Medulla oblongata (tissue), 1 donor: ENCODE data around the gene NARF.
"Not testable (repeated sequence)": the region's sequence is repeated elsewhere in the genome, so short reads cannot be mapped to it uniquely, and the experiment has no call there.

Experiments used
- DNase-seq: peaks from one replicate; pipeline ENCODE4 v3.0.0-alpha.2; 2015; ENCODE audit errors: extremely low spot score

Gene NARF

DNA sequence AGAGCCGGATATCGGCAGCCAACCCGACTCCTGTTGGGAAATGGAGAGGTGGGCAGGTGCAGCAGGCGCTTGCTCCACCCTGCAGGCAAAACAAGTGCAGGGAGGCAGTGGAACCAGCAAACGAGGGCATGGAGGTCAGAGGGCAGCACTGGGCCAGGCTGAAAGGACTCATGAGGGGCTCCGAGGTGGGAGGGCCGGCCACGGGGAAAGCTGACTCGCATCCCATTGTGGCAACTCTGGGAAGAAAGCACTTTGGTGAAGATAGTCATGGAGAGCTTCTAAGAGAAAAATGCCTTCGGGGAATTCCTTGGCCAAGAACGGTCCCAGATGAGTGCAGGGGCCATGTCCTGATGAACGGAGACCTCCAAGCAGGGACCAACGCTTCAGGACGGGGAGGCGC lies 12.4 kb upstream of the NARF start:
- no peak for DNase-seq

- no peak for DNase-seq
Observed at GRCh38 chr17:82446649-82447048, 11.9 kb upstream of the NARF start.

- DNase-seq: no peak
Observed at GRCh38 chr17:82447876-82448275, 10.7 kb upstream of the NARF start.

DNA sequence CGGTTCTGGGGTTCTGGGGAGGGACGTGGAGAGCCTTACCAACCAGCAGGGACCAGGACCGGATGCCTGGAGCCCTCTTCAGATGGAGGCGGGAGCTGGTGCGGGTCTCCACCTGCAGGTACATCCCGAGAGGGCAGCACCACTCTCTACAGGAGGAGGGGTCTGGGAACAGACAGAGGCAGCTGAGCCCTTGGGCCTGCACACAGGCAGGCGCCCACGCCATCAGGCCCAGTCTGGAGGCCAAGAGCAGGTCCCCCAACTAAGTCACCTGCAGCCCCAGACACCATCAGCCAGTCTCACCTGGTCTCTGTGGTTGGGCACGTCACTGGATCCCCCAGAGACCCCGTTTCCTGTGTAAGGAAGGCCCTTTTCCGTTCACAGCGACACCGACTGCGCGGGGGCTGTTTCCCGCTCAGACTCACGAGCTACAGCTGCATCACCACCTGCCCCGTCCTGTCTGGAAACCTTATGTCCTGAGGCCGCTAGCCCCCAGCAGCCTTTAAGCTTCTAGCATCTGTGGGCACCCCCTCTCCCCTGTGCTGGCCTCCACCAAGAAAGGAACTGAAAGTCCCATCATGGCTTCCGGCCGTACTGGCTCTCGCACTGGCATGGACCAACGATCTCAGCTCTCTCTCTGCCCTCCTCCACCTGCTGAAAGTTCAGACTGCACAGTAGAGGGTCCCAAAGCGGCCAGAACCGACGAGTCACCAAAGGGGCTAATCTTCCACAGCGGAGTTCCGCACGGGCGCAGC lies 9.2 kb upstream of the NARF start:
- DNase-seq: peak; percentile 38

DNA sequence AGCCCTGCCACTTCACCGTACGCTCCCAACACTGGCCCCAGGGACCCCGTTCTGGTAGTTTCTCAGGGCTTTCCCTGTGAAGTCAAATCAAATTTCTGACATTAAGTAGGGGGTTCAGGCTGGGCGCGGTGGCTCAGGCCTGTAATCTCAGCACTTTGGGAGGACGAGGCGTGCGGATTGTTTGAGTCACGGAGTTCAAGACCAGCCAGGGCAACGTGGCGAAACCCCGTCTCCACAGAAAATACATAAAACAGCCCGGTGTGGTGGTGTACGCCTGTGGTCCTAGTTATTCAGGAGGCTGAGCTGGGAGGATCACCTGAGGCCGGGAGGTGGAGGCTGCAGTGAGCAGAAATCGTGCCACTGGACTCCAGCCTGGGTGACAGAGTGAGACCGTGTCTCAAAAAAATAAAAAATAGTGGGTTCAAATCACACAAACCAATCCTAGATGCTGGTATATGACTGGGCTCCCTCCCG lies 8.6 kb upstream of the NARF start:
- DNase-seq: no peak

DNA sequence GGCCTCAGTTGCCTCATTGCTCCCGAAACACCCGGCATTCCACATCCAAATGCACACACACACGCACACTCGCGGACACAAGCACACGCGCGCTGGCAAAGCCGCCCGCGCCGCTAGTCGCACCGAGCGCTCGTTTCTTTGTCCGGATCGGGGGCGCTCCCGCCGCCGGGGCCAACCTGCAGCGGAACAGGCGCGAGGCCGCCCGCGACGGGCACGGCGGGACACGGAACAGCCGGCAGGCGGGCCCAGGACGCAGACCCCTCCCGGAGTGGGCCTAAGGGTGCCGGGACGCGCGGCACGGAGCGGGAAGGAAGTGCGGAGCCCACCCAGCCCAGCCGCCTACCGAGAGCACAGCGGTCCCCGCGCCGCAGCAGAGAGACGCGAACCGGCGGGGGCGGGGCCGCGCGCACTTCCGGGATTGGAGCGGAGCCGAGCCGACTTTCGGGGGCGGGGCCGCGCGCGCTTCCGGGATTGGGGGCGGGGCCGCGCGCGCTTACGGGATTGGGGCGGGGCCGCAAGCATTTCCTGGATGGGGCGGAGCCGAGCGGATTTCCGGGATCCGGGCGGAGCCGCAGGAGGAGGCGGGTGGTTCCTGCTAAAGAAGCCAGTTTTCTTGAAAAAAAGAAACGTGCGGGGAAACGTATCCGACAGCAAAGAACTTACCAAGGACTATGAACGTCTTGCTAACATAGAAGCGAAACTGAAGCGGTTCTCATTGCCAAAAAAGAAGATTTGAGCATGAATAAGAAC lies 8.0 kb upstream of the NARF start, which contains the start of gene CYBC1:
CYBC1 (minus strand) TSS at position 396 of the 750 bp plus-strand sequence. CDS start 1,498 bp downstream, outside the sequence.
- DNase-seq: peak; percentile 92

GRCh38 chr17:82452162-82452561 lies 6.4 kb upstream of the NARF start:
- no peak for DNase-seq

- DNase-seq: not testable (repeated sequence)
Observed at GRCh38 chr17:82453151-82453550, 5.4 kb upstream of the NARF start.

- not testable (repeated sequence) for DNase-seq
Observed at GRCh38 chr17:82453706-82454105, 4.8 kb upstream of the NARF start.

DNA sequence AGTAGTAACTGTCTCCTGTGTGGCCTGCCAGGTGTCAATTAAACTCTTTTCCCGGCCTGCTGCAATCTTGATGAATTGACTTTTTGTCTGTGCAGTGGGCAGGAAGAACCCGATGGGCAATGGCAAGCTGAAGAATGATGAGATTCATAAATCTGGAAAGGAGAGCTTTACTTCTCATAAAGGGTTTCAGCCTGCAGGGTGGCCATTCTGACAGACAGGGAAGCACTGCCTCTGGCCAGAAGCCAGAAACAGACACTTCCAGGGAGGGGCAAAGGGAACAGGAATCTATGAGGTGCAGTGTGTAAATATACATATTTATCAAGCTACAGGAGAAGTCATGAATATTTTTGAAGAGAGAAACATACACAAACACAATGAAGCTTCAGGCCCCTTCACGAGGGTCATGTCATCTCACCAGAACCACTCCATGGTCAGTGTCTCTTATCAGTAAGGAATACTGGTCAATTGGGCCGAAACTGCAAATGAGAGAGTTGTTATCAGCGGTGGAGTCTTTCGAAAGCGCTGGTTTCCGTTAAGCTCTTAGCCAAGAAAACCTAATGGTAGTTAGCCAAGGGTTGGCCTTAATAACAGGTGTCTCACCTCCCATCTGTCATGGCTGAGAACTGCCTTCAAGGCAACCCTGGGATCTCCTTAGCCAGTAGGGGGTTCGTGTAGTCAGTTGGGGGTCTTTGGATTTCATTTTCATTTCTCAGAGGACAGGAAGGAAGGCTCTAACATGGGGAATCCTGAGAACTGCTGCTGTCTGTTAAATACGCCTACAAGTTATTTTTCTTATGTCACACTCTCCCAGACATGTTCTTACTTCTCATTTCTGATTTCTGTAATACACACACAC lies 1.2 kb upstream of the NARF start:
- DNase-seq: peak; percentile 40

- peak; percentile 95 for DNase-seq
Observed at GRCh38 chr17:82457929-82458178, 687 bp upstream of the NARF start.

DNA sequence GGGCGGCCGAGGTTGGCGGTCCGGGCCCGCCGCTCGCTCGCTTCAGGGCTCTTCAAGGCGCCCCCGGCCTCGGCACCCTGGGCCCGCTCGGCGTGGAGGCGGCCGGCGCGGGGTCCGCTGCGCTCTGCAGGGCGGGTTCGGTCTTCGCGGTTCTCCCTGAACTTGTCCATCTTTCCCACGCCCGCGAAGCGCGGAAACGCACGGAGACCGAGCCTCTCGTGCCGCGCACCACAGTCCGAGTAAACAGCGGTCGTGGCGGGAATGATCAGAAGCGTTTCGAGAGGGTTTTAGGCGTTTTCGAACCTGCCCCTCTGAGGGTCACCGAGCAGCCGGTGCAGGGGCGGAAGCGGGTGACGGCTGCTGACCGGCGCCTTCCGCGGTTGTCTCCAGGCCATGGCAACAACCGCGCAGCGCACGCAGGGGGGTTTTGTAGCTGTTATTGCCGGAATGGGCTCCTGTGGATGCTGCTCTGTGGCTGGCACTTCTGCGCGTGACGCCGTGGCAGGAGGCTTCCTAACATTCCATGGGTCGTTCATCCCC lies 414 bp downstream of the NARF start:
- no peak for DNase-seq

DNA sequence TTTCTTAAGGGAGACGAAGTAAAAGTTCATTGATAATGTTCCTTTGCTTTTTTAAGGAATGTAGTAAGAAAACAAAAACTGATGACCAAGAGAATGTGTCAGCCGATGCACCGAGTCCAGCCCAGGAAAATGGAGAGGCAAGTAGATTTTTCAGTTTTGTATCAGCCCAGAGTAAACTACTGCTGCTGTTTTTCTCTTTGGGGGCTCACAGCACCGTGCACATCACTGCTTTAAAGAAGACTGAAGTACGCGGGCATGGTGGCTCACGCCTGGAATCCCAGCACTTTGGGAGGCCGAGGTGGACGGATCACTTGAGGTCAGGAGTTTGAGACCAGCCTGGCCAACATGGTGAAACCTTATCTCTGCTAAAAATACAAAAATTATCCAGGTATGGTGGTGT lies 1.4 kb downstream of the NARF start:
- not testable (repeated sequence) for DNase-seq

DNA sequence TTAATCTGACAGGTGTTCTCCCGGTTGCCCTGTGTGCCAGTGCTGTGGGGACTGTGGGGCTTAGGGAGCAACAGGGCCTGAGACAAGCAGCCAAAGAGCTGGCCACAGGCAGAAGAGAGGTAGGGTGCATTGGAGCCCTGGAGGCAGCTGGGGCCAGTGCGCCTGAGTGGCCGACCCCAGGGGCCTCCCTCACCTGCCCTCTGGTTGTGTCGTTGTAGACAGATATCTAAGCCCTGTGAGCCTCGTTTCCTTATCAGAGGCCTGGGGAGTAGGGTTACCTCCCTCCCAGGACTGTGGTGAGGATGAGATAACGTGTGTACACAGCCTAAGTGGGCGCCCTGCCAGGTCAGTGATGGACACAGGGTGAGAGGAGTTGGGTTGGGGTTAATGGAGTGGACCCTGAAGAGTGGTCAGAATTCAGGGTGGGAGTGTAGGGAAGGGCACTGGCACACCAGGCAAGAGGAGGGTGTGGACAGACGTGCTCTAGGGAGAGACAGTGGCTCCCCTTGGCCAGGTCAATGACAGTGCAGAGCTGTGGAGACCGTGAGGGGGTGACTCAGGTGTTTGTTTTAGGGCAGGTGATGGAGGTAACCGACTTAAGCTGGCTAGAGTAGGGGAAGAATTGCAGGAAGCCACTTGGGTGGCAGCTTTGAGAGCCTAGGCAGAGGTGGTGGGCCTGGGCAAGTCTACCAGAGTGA lies 3.4 kb downstream of the NARF start:
- no peak for DNase-seq

DNA sequence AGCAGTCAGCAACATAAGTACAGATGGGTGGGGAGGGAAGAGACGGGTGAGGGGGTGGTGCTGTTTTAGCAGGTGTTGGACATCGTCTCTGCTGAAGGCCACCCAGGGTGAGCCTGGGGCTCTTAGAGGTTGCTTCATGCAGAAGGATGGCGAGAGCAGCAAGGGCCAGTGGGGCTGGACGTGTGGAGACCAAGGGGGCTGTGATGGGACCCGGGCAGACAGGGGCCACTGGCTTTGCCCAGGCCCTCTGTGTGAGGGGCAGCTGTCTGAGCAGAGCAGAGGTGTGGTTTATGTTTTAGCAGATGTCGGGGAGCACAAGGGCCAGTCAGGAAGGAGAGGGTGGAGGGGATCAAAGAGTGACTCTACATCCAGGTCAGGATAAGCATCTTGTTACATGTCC lies 4.8 kb downstream of the NARF start:
- no peak for DNase-seq

DNA sequence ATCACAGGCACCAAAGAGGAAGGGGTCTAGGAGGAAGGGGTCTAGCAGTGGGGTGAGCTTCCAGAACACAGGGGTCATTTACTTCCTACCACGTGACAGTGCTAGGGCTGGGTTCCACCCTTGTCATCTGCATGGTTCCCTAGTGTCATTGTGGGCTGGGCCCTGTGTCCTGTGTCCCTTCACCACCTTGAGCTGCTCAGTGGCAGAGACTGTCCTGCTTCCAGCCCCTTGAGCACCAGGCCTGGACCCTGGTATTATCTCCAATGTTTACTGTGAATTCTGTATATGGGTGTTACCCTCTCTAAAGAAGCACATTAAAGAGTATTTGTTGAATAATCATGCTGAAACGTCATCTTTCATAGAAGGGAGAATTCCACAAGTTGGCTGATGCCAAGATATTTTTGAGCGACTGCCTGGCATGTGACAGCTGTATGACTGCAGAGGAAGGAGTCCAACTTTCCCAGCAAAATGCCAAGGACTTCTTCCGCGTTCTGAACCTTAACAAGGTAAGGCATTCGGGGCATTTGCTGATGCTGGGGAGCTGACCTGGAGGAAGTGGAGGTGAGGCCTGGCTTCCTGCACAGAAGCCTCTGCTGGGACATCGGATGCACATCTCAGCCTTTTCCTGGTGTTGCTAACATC lies 5.5 kb downstream of the NARF start:
- no peak for DNase-seq

DNA sequence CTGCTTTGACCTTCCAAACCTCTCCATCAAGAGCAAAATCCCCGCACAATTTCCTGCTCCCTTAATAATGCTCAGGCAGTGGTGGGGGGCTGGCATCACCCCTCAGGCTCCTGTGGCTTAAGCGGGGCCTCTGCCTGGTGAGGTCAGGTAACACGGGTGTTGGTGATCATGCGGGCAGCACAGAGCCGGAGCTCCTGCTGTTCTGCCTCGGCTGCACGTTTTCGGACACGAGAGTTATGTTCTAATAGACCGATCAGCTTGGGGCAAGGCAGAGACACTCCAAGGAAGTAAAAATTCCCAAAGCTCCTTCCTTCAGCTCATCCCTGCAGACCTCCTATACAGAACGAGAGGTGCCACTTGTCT lies 6.0 kb downstream of the NARF start:
- DNase-seq: no peak

- no peak for DNase-seq
Observed at GRCh38 chr17:82465023-82465603, 6.6 kb downstream of the NARF start.

GRCh38 chr17:82468692-82469091 lies 10.2 kb downstream of the NARF start:
- DNase-seq: no peak

DNA sequence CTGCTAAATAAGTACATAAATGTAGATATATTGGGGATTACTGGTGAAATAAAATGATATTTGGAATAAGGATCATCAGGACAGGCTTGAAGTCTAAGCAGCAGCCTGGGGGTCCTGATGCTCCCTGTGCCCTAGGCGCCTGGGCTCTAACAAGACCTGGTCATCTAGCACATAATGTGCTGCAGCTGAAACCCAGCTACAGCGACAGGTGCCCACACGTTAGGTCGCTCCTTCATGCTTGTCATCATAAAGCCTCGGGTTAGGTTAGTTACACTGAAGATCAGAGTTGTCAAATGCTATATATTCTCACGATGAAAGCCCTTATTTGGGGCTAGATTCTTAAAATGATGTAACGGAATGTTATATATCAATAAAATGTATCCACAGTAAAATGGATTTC lies 11.5 kb downstream of the NARF start:
- no peak for DNase-seq
